SJCRH30 (cell line): Measurements from ENCODE around the gene CDHR5. TPM values are rescaled to one million over a fixed set of nuclear protein-coding genes. Genes with fewer than 3 reads are reported as not detected.

Experiments used
- DNase-seq, 2 experiments: peaks; one replicate each; pipeline ENCODE4 v3.0.0-alpha.2; 2015 to 2020
- H3K27ac ChIP-seq: fragments of 250-450 bp; sonication (Bioruptor Pico); 2 replicates; pipeline ENCODE4 v1.5.1; 2020; ENCODE audit warnings: mild to moderate bottlenecking, moderate library complexity
- H3K27me3 ChIP-seq: fragments of 250-450 bp; sonication (Bioruptor Pico); 2 replicates; pipeline ENCODE4 v1.5.1; 2020; ENCODE audit warnings: mild to moderate bottlenecking, moderate library complexity
- H3K36me3 ChIP-seq: fragments of 250-450 bp; sonication (Bioruptor Pico); 2 replicates; pipeline ENCODE4 v1.5.1; 2020; ENCODE audit warnings: mild to moderate bottlenecking, moderate library complexity
- H3K4me1 ChIP-seq: fragments of 250-450 bp; sonication (Bioruptor Pico); 2 replicates; pipeline ENCODE4 v1.5.1; 2020; ENCODE audit warnings: mild to moderate bottlenecking, moderate library complexity
- H3K4me3 ChIP-seq: fragments of 250-450 bp; sonication (Bioruptor Pico); 2 replicates; pipeline ENCODE4 v1.5.1; 2020; ENCODE audit warnings: mild to moderate bottlenecking, moderate library complexity
- H3K9me3 ChIP-seq: fragments of 250-450 bp; sonication (Bioruptor Pico); replicated peaks from 2 replicates; pipeline ENCODE4 v1.5.1; 2020; ENCODE audit warnings: mild to moderate bottlenecking, moderate library complexity
- total RNA-seq: library from RNA; depleted of rRNA; stranded (reverse); fragments of >200 nt; shearing (Covaris generic); gene quantifications from 2 replicates; pipeline ENCODE4 v1.2.3, GENCODE V29; 2014; rRNA removed

The CDHR5 gene
- total RNA-seq, 1 experiment from 2014 or later = not detected

DNA sequence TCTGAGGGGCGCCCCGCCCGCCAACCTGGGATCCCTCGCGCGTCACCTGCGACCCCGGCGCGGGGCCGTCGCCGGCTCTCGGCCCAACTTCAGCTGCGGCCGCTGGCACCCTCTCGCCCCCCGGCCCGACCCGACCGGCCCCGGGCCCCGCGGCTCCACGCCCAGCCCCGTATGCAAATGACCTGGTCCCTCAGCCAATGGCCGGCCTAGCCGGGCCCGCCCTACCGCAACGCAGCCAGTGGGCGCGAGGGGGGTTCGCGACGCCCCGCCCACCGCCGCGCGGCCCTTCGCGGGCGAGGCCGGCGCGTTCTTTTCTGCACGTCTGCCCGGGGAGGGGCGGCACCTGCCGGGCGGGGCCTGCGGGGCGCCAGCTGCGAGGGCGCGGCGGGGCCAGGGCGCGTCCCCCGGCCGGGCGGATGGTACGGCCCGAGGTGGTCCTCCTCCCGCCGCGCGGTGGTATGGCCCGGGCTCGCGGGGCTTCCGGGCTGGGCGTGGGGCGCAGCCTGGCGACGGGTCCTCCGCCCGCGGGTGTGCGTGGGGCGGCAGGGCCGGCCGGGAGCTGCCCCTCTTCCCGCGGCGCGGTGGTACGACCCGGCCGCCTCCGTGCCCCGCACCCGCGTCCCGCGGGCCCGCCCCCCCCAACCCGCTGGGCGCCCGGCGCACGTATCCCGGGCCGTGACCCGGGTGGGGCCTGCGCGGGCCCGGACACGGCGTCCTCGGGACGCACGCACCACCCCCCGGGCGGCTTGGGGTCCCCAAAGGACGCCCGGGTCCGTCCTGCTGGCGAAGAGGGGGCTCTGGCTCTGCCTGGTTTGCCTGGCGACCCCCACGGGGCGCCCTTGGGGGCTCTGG, 56.2 kb downstream of the CDHR5 start:
- no peaks in the 10 kb centered on the region for H3K9me3 ChIP-seq
- no peak overlapping the region for H3K27ac ChIP-seq
- peaks cover 8% of the 10 kb centered on the region; the same call in 1 of the 2 replicates for H3K27me3 ChIP-seq
- peaks cover 7% of the 10 kb centered on the region for H3K4me1 ChIP-seq
- DNase-seq = peak; percentile 95 to 96
- peak overlapping the region; percentile 57 for H3K4me3 ChIP-seq
- H3K36me3 ChIP-seq = no peaks in the 10 kb centered on the region

DNA sequence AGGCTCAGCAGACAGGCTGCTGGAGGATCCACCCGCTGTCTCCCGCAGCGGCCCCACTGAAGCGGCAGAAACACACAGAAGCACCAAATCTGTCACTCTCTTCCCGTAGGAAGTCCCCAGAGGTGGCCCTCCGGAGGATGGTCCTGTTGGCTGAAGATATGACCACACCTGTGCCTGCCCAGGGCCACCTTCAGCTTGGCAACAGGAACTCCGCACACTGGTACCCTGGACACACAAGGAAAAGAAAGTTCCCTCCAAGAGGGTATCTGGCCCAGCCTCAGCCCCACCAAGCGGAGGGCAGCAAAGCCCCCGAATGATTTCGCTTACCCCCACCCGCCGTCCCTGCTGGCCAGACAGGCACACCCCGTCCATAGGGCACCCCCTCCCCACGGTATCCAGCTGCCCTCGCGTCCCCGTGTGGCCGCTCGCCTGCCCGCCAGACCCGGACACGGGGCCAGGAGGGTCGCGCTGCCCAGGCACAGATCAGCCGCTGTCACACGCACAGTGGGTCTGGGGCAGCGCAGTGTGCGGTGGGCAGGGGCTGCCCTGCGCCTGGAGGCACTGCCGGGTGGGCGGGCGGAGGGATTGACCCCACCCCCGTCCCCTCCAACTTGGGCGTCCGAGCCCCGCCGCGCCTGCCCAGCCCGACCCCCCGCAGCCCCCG, 57.0 kb downstream of the CDHR5 start:
- Histone ChIP-seq H3K9me3 (no peaks in the 10 kb centered on the region), H3K36me3 (no peaks in the 10 kb centered on the region), H3K27me3 (peaks cover 8% of the 10 kb centered on the region; the same call in 1 of the 2 replicates), H3K4me3 (peak overlapping the region; percentile 57), H3K27ac (no peak overlapping the region), H3K4me1 (peaks cover 7% of the 10 kb centered on the region)
- peak in 1 of 2 experiments; percentile 44 for DNase-seq

DNA sequence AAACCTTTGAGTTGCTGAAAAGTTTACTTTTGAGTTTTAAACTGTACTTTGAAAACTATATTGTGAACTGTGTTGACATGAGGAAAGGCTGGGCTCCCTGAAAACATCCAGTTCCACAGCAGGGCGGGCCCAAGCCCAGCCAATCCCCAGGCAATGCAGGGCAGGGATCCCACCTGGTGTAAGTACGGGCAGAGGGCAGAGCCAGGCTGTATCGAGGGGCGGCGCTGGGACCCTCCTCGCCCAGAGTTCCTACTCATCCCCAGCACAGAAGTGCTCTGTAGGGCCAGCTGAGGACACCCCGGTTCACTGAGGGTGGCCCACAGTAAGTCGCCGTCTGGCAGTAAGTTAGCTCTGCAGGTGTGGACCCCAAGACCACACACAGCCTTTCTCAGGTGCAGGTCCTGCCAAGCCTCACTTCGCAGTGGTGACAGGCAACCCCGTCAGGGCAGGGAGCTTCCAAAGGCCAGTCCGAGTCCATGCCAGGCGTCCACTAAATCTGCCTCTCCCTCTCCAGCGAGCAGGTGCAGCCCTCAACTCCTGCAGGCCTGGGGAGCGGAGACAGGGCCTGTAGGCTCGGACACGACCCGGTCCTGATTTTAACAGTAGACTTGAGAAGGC, 57.6 kb downstream of the CDHR5 start:
- Histone ChIP-seq H3K27ac (no peak overlapping the region), H3K27me3 (peaks cover 8% of the 10 kb centered on the region; the same call in 1 of the 2 replicates), H3K36me3 (no peaks in the 10 kb centered on the region), H3K4me1 (peaks cover 7% of the 10 kb centered on the region), H3K4me3 (no peak overlapping the region), H3K9me3 (no peaks in the 10 kb centered on the region)
- DNase-seq = no peak

Other genes starting within 250 kb of the CDHR5 start
- gene PKP3, start 230.7 kb downstream of the CDHR5 start, total RNA-seq = 0.18 TPM in 1 of 2 replicates, not detected in the other
- gene SIGIRR, start 210.0 kb downstream of the CDHR5 start, total RNA-seq = not detected in 2 replicates
- gene ANO9, start 182.9 kb downstream of the CDHR5 start, total RNA-seq = 0.61 and 0.73 TPM in 2 replicates
- gene PTDSS2, start 174.7 kb downstream of the CDHR5 start, total RNA-seq = 30.9 and 34.4 TPM in 2 replicates
- gene RNH1, start 117.7 kb downstream of the CDHR5 start, total RNA-seq = 82.4 and 84.7 TPM in 2 replicates
- 75.7 and 80.1 TPM in 2 replicates for gene HRAS, start 89.4 kb downstream of the CDHR5 start, total RNA-seq
- gene LRRC56, start 87.4 kb downstream of the CDHR5 start, total RNA-seq = 0.08 and 0.20 TPM in 2 replicates
- 0.43 and 0.51 TPM in 2 replicates for gene LMNTD2, start 64.2 kb downstream of the CDHR5 start, total RNA-seq
- gene RASSF7, start 64.0 kb downstream of the CDHR5 start, total RNA-seq = 6.9 and 7.4 TPM in 2 replicates
- 30.8 and 34.3 TPM in 2 replicates for gene PHRF1, start 48.5 kb downstream of the CDHR5 start, total RNA-seq
- 3.6 and 5.8 TPM in 2 replicates for gene IRF7, start 9.0 kb downstream of the CDHR5 start, total RNA-seq
- gene SCT, start 2.2 kb upstream of the CDHR5 start, total RNA-seq = not detected in 2 replicates
- not detected in 2 replicates for gene DRD4, start 12.3 kb upstream of the CDHR5 start, total RNA-seq
- gene DEAF1, start 70.3 kb upstream of the CDHR5 start, total RNA-seq = 26.6 and 33.6 TPM in 2 replicates
- 10.7 and 17.7 TPM in 2 replicates for gene TMEM80, start 70.9 kb upstream of the CDHR5 start, total RNA-seq
- gene EPS8L2, start 81.3 kb upstream of the CDHR5 start, total RNA-seq = 12.7 and 18.5 TPM in 2 replicates
- gene TALDO1, start 122.5 kb upstream of the CDHR5 start, total RNA-seq = 107 and 108 TPM in 2 replicates
- gene GATD1, start 152.5 kb upstream of the CDHR5 start, total RNA-seq = 28.9 and 39.9 TPM in 2 replicates
- gene CEND1, start 165.1 kb upstream of the CDHR5 start, total RNA-seq = 1.5 TPM in 2 replicates
- gene SLC25A22, start 173.3 kb upstream of the CDHR5 start, total RNA-seq = 20.2 and 22.4 TPM in 2 replicates
- gene PIDD1, start 180.3 kb upstream of the CDHR5 start, total RNA-seq = 18.3 and 21.2 TPM in 2 replicates
- gene RPLP2, start 185.0 kb upstream of the CDHR5 start, total RNA-seq = 1,150 and 1,247 TPM in 2 replicates
- 16.5 and 19.6 TPM in 2 replicates for gene PNPLA2, start 194.0 kb upstream of the CDHR5 start, total RNA-seq
- gene CRACR2B, start 203.0 kb upstream of the CDHR5 start, total RNA-seq = 1.6 and 1.9 TPM in 2 replicates
- gene CD151, start 208.0 kb upstream of the CDHR5 start, total RNA-seq = 122 and 133 TPM in 2 replicates
- 292 and 344 TPM in 2 replicates for gene POLR2L, start 217.6 kb upstream of the CDHR5 start, total RNA-seq
- gene TSPAN4, start 217.9 kb upstream of the CDHR5 start, total RNA-seq = 26.0 and 26.9 TPM in 2 replicates